ENCODE measurements around the gene CRTC3.
"Not testable (repeated sequence)": the region's sequence is repeated elsewhere in the genome, so short reads cannot be mapped to it uniquely, and the experiment has no call there.

The CRTC3 gene

GRCh38 chr15:90660999-90661330 lies 131.2 kb downstream of the CRTC3 start:
- Histone ChIP-seq H3K4me2 (ENCODE audit: low read length) (peak overlapping the region; percentile 77), H3K4me3 (ENCODE audit: low read length) (peak overlapping the region; percentile 31), H3K4me1 (ENCODE audit: control insufficient read depth, insufficient read depth, low read length) (peaks cover 18% of the 10 kb centered on the region)
- not testable (repeated sequence) for H3K36me3 ChIP-seq (ENCODE audit: insufficient read depth, low read length); H3K9me3 ChIP-seq (replicated peaks; ENCODE audit: low read length); H3K27me3 ChIP-seq (ENCODE audit: control insufficient read depth, insufficient read depth, low read length); H3K9ac ChIP-seq (ENCODE audit: low read depth, low read length)

GRCh38 chr15:90664081-90664461 lies 134.3 kb downstream of the CRTC3 start:
- H3K36me3 ChIP-seq (ENCODE audit: insufficient read depth, low read length); H3K9ac ChIP-seq (ENCODE audit: low read depth, low read length); H3K4me3 ChIP-seq (ENCODE audit: low read length); H3K4me2 ChIP-seq (ENCODE audit: low read length); H3K9me3 ChIP-seq (replicated peaks; ENCODE audit: low read length); H3K27me3 ChIP-seq (ENCODE audit: control insufficient read depth, insufficient read depth, low read length): not testable (repeated sequence)
- peaks cover 41% of the 10 kb centered on the region for H3K4me1 ChIP-seq (ENCODE audit: control insufficient read depth, insufficient read depth, low read length)

GRCh38 chr15:90664650-90665287 lies 135.0 kb downstream of the CRTC3 start:
- Histone ChIP-seq H3K36me3 (ENCODE audit: insufficient read depth, low read length) (no peaks in the 10 kb centered on the region), H3K9me3 (replicated peaks; ENCODE audit: low read length) (no peaks in the 10 kb centered on the region), H3K4me3 (ENCODE audit: low read length) (peak overlapping the region; percentile 79), H3K4me1 (ENCODE audit: control insufficient read depth, insufficient read depth, low read length) (peaks cover 41% of the 10 kb centered on the region), H3K27me3 (ENCODE audit: control insufficient read depth, insufficient read depth, low read length) (no peaks in the 10 kb centered on the region), H3K4me2 (ENCODE audit: low read length) (peak overlapping the region; percentile 92), H3K9ac (ENCODE audit: low read depth, low read length) (peak overlapping the region; percentile 90)

DNA sequence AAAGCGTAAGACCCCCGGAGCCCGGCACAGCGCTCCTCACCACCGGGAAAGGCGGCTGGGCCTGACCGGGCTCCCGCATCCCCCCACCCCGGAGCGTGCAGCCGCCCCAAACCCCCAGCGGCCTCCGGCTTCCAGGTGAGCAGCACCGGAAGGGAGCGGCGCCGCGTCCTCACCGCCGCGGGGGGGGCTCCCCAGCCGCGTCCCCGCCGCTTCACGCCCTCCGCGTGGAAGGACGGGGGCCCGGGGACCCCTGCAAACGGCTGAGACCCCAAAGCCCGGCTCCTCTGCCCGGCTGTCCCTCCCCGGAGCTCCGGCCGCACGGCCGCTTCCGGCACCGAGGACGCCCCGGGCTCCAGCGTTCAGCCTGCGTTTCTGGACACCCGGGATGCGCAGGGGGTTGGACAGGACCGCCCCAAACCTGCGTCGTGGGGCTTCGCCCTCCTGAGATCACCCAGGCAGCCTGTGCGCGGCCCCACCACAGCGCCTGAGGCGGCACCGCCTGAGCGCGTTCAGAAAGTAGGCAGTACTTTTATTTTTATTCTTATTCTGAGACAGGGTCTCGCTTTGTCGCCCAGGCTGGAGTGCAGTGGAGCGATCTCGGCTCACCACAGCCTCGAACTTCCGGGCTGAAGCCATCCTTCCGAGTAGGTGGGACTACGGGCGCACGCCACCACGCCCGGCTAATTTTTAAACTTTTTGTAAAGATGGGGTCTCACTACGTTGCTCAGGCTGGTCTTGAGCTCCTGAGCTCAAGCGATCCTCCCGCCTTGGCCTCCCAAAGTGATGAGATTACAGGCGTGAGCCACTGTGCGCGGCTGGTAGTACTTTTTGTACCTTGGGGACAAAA lies 135.8 kb downstream of the CRTC3 start:
- H3K4me2 ChIP-seq (ENCODE audit: low read length): peak overlapping the region; percentile 92
- peak overlapping the region; percentile 90 for H3K9ac ChIP-seq (ENCODE audit: low read depth, low read length)
- H3K27me3 ChIP-seq (ENCODE audit: control insufficient read depth, insufficient read depth, low read length): no peaks in the 10 kb centered on the region
- H3K36me3 ChIP-seq (ENCODE audit: insufficient read depth, low read length): no peaks in the 10 kb centered on the region
- peaks cover 34% of the 10 kb centered on the region for H3K4me1 ChIP-seq (ENCODE audit: control insufficient read depth, insufficient read depth, low read length)
- H3K9me3 ChIP-seq (replicated peaks; ENCODE audit: low read length): no peaks in the 10 kb centered on the region
- peak overlapping the region; percentile 79 for H3K4me3 ChIP-seq (ENCODE audit: low read length)

- Histone ChIP-seq H3K4me1 (ENCODE audit: control insufficient read depth, insufficient read depth, low read length) (peaks cover 28% of the 10 kb centered on the region), H3K9me3 (replicated peaks; ENCODE audit: low read length) (no peaks in the 10 kb centered on the region), H3K4me2 (ENCODE audit: low read length) (peak overlapping the region; percentile 92), H3K27me3 (ENCODE audit: control insufficient read depth, insufficient read depth, low read length) (no peaks in the 10 kb centered on the region), H3K9ac (ENCODE audit: low read depth, low read length) (peak overlapping the region; percentile 90), H3K4me3 (ENCODE audit: low read length) (peak overlapping the region; percentile 79), H3K36me3 (ENCODE audit: insufficient read depth, low read length) (no peaks in the 10 kb centered on the region)
Measured at GRCh38 chr15:90666135-90666909, 136.6 kb downstream of the CRTC3 start.

DNA sequence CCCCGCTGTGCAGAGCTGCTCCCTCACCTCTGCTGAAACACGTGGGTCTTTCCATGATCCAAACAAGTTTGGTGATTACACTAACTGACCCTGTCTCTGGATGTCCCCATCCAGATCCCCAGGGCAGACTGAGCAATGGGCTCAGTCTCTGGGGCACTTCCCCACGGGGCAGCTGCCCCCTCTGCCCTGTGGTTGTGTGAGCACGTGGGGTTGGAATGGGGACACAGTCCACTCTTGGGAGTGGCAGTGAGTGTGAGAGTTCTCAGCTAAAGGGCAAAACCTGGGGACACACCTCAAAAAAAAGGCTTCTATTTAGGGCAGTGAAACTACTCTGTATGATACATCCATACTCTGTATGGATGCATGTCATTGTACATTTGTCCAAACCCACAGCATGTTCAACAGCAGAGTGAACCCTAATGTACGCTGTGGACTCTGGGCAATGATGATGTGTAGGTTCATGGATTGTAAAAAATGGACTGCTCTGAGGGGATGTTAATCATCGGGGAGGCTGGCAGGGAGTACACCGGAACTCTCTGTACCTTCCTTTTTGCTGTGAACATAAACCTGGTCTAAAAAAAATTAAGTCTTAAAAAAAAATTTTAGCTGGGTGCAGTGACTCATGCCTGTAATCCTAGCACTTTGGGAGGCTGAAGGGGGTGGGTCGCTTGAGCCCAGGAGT lies 137.5 kb downstream of the CRTC3 start:
- H3K9ac ChIP-seq (ENCODE audit: low read depth, low read length): no peak overlapping the region
- no peaks in the 10 kb centered on the region for H3K27me3 ChIP-seq (ENCODE audit: control insufficient read depth, insufficient read depth, low read length)
- H3K9me3 ChIP-seq (replicated peaks; ENCODE audit: low read length): no peaks in the 10 kb centered on the region
- peaks cover 28% of the 10 kb centered on the region for H3K4me1 ChIP-seq (ENCODE audit: control insufficient read depth, insufficient read depth, low read length)
- H3K4me2 ChIP-seq (ENCODE audit: low read length): peak overlapping the region; percentile 26
- no peaks in the 10 kb centered on the region for H3K36me3 ChIP-seq (ENCODE audit: insufficient read depth, low read length)
- no peak overlapping the region for H3K4me3 ChIP-seq (ENCODE audit: low read length)

DNA sequence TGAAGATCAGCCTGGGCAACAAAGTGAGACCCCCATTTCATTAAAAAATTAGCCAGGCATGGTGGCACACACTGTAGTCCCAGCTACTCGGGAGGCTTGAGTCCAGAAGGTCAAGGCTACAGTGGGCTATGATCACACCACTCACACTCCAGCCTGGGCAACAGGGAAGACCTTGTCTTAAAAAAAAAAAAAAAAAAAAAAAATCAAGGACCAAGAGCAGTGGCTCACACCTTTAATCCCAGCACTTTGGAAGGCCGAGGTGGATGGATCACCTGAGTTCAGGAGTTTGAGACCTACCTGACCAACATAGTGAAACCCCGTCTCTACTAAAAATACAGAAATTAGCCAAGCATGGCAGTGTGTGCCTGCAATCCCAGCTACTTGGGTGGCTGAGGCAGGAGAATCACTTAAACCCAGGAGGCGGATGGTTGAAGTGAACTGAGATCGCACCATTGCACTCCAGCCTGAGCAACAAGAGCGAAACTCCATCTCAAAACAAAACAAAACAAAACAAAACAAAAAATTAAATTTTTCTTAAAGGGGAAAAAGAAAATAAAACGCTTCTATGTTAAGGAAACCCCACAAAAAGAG lies 138.1 kb downstream of the CRTC3 start:
- Histone ChIP-seq H3K4me1 (ENCODE audit: control insufficient read depth, insufficient read depth, low read length) (peaks cover 28% of the 10 kb centered on the region), H3K4me2 (ENCODE audit: low read length) (peak overlapping the region; percentile 26)
- not testable (repeated sequence) for H3K9ac ChIP-seq (ENCODE audit: low read depth, low read length); H3K36me3 ChIP-seq (ENCODE audit: insufficient read depth, low read length); H3K9me3 ChIP-seq (replicated peaks; ENCODE audit: low read length); H3K27me3 ChIP-seq (ENCODE audit: control insufficient read depth, insufficient read depth, low read length); H3K4me3 ChIP-seq (ENCODE audit: low read length)

- peaks cover 23% of the 10 kb centered on the region for H3K4me1 ChIP-seq (ENCODE audit: control insufficient read depth, insufficient read depth, low read length)
- not testable (repeated sequence) for H3K4me2 ChIP-seq (ENCODE audit: low read length); H3K27me3 ChIP-seq (ENCODE audit: control insufficient read depth, insufficient read depth, low read length); H3K9ac ChIP-seq (ENCODE audit: low read depth, low read length); H3K36me3 ChIP-seq (ENCODE audit: insufficient read depth, low read length); H3K4me3 ChIP-seq (ENCODE audit: low read length); H3K9me3 ChIP-seq (replicated peaks; ENCODE audit: low read length)
Measured at GRCh38 chr15:90670631-90671030, 140.9 kb downstream of the CRTC3 start.

GRCh38 chr15:90671216-90671615 lies 141.5 kb downstream of the CRTC3 start:
- Histone ChIP-seq H3K9ac (ENCODE audit: low read depth, low read length) (no peak overlapping the region), H3K4me3 (ENCODE audit: low read length) (no peak overlapping the region), H3K4me1 (ENCODE audit: control insufficient read depth, insufficient read depth, low read length) (peaks cover 21% of the 10 kb centered on the region), H3K4me2 (ENCODE audit: low read length) (no peak overlapping the region), H3K36me3 (ENCODE audit: insufficient read depth, low read length) (no peaks in the 10 kb centered on the region), H3K9me3 (replicated peaks; ENCODE audit: low read length) (no peaks in the 10 kb centered on the region), H3K27me3 (ENCODE audit: control insufficient read depth, insufficient read depth, low read length) (no peaks in the 10 kb centered on the region)

DNA sequence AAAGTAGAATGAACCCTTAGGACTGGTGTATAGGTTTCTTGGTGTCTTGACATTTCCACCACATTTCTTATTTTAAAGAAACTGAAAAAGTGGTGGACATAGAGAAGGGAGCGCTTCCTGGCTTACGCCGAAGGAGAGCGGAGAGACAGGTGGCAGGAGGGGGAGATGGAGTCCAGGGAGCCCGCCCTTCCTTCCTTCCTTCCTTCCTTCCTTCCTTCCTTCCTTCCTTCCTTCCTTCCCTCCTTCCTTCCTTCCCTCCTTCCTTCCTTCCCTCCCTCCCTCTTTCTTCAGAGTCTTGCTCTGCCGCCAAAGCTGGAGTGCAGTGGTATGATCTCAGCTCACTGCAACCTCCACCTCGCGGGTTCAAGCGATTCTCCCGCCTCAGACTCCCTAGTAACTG lies 143.6 kb downstream of the CRTC3 start:
- H3K36me3 ChIP-seq (ENCODE audit: insufficient read depth, low read length); H3K27me3 ChIP-seq (ENCODE audit: control insufficient read depth, insufficient read depth, low read length); H3K4me2 ChIP-seq (ENCODE audit: low read length); H3K4me3 ChIP-seq (ENCODE audit: low read length); H3K9ac ChIP-seq (ENCODE audit: low read depth, low read length); H3K4me1 ChIP-seq (ENCODE audit: control insufficient read depth, insufficient read depth, low read length); H3K9me3 ChIP-seq (replicated peaks; ENCODE audit: low read length): not testable (repeated sequence)

- no peak overlapping the region for H3K4me3 ChIP-seq (ENCODE audit: low read length)
- H3K27me3 ChIP-seq (ENCODE audit: control insufficient read depth, insufficient read depth, low read length): no peaks in the 10 kb centered on the region
- H3K4me1 ChIP-seq (ENCODE audit: control insufficient read depth, insufficient read depth, low read length): peaks cover 3% of the 10 kb centered on the region
- no peak overlapping the region for H3K9ac ChIP-seq (ENCODE audit: low read depth, low read length)
- no peak overlapping the region for H3K4me2 ChIP-seq (ENCODE audit: low read length)
- no peaks in the 10 kb centered on the region for H3K36me3 ChIP-seq (ENCODE audit: insufficient read depth, low read length)
- H3K9me3 ChIP-seq (replicated peaks; ENCODE audit: low read length): no peaks in the 10 kb centered on the region
Measured at GRCh38 chr15:90674476-90674875, 144.8 kb downstream of the CRTC3 start.
